Fibroblast of mammary gland (primary cell): Measurements from ENCODE around the gene PXMP2.

ENCODE experiments used
- DNase-seq: peaks from one replicate; pipeline ENCODE4 v3.0.0-alpha.2; 2010; ENCODE audit warnings: low read depth
- H3K4me3 ChIP-seq: 2 replicates; pipeline ENCODE4 v1.5.1; 2011; ENCODE audit warnings: low read depth, mild to moderate bottlenecking, low read length, moderate library complexity; ENCODE audit not compliant: control insufficient read depth
- TF ChIP-seq, protein P1 (sequence below): conservative IDR thresholded peaks from 2 replicates; pipeline ENCODE4 v1.5.1; 2011; ENCODE audit warnings: low read depth, low read length, inconsistent platforms; ENCODE audit not compliant: control insufficient read depth, insufficient read depth

PXMP2 gene

DNA sequence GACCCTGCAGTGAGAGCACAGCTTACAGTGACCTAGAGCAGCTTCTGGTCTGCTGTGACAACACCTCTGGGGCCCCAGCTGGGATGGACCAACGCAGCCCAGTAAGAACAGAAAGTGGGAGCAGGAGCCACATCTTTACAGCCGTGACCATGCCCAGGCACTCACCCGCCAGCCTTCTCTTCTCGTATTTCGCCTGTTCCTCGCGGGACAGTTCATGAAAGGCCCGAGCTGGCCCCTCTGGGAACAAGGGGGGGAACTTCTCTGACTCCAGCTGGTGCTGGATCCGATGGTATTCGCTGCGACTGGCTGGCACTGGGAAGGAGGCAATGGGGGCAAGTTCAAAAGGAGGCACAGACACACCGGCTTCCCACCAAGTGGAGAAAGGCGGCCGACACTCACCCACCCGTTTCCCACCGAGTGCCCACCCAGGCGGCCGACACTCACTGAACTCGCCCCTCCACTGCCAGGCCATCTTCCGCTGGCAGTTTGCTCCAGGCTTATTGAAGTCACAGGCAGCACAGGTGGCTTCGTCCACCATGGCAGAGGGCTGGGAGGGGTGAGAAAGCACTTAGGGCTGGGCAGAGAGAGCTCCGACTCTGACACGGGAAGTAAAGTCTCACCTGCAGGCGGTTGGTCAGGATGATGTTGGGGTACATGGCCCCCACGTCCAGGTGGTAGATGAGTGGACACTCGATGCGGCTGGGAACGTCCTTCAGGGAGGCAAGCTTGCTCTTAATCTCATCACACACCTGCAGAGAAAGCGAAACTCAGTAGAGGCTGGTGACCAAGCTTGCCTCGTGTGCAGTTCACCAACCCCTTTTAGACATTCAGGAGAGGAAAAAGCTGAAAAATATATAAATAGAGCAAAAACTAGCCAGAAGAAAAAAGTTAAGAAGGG lies 18.9 kb upstream of the PXMP2 start:
- TF ChIP-seq, protein P1, sequence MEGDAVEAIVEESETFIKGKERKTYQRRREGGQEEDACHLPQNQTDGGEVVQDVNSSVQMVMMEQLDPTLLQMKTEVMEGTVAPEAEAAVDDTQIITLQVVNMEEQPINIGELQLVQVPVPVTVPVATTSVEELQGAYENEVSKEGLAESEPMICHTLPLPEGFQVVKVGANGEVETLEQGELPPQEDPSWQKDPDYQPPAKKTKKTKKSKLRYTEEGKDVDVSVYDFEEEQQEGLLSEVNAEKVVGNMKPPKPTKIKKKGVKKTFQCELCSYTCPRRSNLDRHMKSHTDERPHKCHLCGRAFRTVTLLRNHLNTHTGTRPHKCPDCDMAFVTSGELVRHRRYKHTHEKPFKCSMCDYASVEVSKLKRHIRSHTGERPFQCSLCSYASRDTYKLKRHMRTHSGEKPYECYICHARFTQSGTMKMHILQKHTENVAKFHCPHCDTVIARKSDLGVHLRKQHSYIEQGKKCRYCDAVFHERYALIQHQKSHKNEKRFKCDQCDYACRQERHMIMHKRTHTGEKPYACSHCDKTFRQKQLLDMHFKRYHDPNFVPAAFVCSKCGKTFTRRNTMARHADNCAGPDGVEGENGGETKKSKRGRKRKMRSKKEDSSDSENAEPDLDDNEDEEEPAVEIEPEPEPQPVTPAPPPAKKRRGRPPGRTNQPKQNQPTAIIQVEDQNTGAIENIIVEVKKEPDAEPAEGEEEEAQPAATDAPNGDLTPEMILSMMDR = no peak
- no peak for DNase-seq
- H3K4me3 ChIP-seq = no peak overlapping the region

DNA sequence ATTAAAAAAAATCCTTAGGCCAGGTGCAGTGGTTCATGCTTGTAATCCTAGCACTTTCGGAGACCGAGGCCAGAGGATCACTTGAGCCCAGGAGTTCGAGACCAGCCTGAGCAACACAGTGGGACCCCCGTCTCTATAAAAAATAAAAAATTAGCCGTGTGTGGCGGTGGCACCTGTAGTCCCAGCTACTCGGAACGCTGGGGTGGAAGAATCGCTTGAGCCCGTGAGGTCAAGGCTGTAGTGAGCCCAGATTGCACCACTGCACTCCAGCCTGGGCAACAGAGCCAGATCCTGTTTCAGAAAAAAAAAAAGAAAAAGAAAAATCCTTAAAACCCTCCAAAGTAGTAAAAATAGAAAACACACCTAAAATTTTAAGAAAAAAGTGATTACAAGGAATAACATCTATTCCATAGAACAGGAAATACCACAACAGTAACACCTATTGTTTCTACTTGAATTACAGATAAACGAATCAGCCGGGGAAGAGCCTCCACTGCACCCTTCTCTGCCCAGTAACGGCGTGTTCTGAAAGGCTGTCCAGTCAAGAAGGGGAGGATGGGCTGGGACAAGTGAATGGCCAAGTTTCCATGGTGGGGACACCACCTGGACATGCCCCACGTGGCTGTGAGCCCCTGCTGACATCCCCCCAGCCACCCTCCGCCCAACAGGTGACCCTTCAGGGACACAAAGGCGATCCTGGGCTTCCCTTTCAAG lies 18.1 kb upstream of the PXMP2 start:
- no peak overlapping the region for H3K4me3 ChIP-seq
- no peak for DNase-seq
- TF ChIP-seq, protein P1 = no peak

DNA sequence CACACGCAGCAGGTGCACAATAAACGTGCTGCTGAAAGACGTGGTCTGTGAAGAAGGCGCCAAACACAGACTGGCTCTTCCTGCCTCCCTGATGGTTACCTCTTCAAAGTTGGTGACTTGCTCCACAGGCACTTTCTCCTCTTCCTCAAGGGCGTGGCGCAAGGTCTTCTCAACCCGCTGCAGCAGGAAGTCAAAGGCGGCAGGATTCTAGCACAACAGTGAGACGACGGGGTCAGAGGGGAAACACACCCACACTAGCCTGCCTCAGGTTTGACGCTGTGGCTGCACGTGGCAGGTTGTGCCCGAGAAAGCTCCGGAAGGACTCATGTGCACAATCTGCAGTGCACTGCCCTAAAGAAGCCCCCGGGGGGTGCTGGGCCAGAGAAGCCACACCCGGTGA lies 15.3 kb upstream of the PXMP2 start:
- DNase-seq = no peak
- H3K4me3 ChIP-seq = no peak overlapping the region
- TF ChIP-seq, protein P1 = no peak

DNA sequence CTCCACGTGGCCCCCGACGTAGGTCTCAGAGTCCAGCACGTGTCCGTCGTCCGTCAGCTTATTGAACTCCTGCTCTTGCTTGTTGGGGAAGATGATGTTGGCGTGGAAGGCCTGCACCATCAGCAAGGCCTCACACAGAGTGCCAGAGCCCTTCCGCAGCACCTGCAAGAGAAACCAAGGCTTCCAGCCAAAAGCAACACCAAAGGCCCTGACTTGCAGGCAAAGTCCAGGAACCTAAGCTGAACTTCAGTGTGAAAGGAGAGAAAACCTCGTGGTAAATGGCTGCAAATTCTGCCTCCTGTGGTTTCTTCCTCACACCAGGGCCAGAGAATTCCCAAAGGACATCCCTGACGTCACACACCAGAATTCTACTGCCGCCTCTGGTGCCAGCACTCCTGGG lies 14.7 kb upstream of the PXMP2 start:
- no peak overlapping the region for H3K4me3 ChIP-seq
- TF ChIP-seq, protein P1 = no peak
- peak; percentile 7 for DNase-seq

DNA sequence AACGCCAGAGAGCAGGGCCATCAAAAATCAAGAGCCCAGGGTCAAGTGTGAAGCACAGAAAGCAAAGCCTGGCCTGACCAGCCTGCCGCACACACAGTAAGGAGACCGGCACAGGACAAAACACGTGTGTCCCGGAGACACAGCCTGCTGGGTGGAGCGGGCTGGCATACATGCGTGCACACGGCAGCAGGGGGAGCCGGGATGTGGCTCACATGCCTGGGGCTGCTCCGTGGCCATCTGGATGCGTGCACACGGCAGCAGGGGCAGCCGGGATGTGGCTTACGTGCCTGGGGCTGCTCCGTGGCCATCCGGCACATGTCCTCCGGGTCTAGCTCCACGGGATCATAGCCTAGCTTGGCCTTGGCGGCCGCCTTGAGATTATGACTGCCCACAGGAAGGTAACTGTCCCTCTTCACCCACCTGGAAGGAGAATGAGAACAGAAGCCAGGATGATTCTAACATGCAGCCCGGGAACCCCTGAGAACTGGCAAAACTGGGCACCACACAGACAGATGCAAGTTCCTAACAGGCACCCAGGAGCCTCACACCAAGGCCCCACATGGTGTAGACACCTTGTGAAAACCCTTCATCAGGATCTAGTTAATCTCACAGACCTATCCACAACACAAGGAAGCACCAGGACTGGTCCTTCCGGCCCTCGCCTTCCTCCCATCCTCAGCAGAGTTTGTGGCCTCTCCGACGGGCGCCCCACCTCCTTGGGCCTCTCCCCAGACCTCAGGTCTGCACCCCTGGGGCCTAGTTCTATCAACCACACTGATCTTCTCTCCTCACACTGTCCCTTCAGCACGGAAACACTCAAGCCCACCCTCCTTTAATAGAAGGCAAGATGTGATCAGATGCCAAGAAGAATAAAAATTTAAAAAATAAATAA lies 13.9 kb upstream of the PXMP2 start:
- TF ChIP-seq, protein P1 = no peak
- H3K4me3 ChIP-seq = no peak overlapping the region
- DNase-seq = no peak

DNA sequence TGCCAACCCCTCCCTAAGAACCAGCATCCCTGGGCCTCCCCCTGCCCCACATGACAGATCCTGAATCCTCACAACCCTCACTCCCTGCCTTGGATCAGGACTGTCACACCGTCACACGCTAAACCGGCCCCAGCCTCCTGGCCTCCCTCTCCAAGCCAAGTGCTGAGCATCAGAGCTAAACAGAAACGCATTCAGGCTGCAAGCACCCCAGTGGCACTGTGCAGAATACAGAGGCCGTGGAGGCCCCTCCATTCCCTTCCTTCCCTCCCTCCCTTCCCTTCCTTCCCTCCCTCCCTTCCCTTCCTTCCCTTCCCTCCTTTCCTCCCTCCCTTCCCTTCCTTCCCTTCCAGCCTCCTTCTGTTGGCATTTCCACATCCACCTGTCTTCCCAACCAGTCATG lies 12.8 kb upstream of the PXMP2 start:
- H3K4me3 ChIP-seq = no peak overlapping the region
- DNase-seq = no peak
- TF ChIP-seq, protein P1 = no peak
